Liver (tissue), 9 donors: ENCODE results near the gene DRAXIN. TPM values are rescaled to one million over a fixed set of nuclear protein-coding genes. Genes with fewer than 3 reads are reported as not detected.

Source experiments
- DNase-seq: peaks from one replicate; pipeline ENCODE4 v3.0.0-alpha.2; 2017; ENCODE audit warnings: low spot score
- H3K27ac ChIP-seq, 2 donors: one replicate each; pipeline ENCODE4 v1.7.0; 2013; ENCODE audit warnings: inconsistent platforms in 2 of 2, low read length in 2 of 2, control low read depth in 1 of 2, low read depth in 1 of 2, mild to moderate bottlenecking in 1 of 2
- H3K27me3 ChIP-seq, 4 donors: one replicate each; pipeline versions ENCODE4 v1.6.1 to v1.7.0; 2013; ENCODE audit warnings: low read length in 3 of 4, inconsistent platforms in 1 of 4, mild to moderate bottlenecking in 1 of 4, moderate library complexity in 1 of 4; ENCODE audit not compliant: control insufficient read depth in 4 of 4, insufficient read depth in 4 of 4
- H3K36me3 ChIP-seq, 4 donors: one replicate each; pipeline versions ENCODE4 v1.6.1 to v1.7.0; 2013; ENCODE audit warnings: low read length in 3 of 4, mild to moderate bottlenecking in 3 of 4, low read depth in 1 of 4, moderate library complexity in 1 of 4; ENCODE audit not compliant: control insufficient read depth in 4 of 4, insufficient read depth in 3 of 4
- H3K4me1 ChIP-seq, 4 donors: one replicate each; pipeline versions ENCODE4 v1.6.1 to v1.7.0; 2013; ENCODE audit warnings: low read length in 3 of 4, mild to moderate bottlenecking in 3 of 4, moderate library complexity in 1 of 4; ENCODE audit not compliant: control insufficient read depth in 4 of 4, insufficient read depth in 4 of 4
- H3K4me3 ChIP-seq, 3 donors: one replicate each; pipeline versions ENCODE4 v1.6.1 to v1.7.0; 2013; ENCODE audit warnings: low read length in 3 of 3, control low read depth in 1 of 3, low read depth in 1 of 3, mild to moderate bottlenecking in 1 of 3
- H3K9ac ChIP-seq, 2 donors: one replicate each; pipeline ENCODE4 v1.7.0; 2013; ENCODE audit warnings: low read length in 2 of 2, mild to moderate bottlenecking in 2 of 2, moderate library complexity in 2 of 2, control low read depth in 1 of 2, low read depth in 1 of 2
- H3K9me3 ChIP-seq, 4 donors: one replicate each; pipeline versions ENCODE4 v1.6.1 to v1.7.0; 2013; ENCODE audit warnings: low read length in 3 of 4; ENCODE audit not compliant: control insufficient read depth in 4 of 4
- FOXA1 ChIP-seq: IDR thresholded peaks from 2 replicates; pipeline ENCODE4 v1.6.1; 2016; ENCODE audit warnings: antibody characterized with exemption
- FOXA2 ChIP-seq: IDR thresholded peaks from 2 replicates; pipeline ENCODE4 v1.6.1; 2016; ENCODE audit warnings: antibody characterized with exemption
- GABPA ChIP-seq, 2 donors: IDR thresholded peaks in 1 of 2; conservative IDR thresholded peaks in 1 of 2; 2 replicates each; pipeline ENCODE4 v1.6.1; 2016; ENCODE audit warnings: antibody characterized with exemption in 2 of 2, mild to moderate bottlenecking in 1 of 2, moderate library complexity in 1 of 2
- HNF4A ChIP-seq, 2 donors: conservative IDR thresholded peaks; 2 replicates each; pipeline ENCODE4 v1.6.1; 2016; ENCODE audit warnings: antibody characterized with exemption in 2 of 2, mild to moderate bottlenecking in 2 of 2
- HNF4G ChIP-seq: IDR thresholded peaks from 2 replicates; pipeline ENCODE4 v1.6.1; 2016; ENCODE audit warnings: antibody characterized with exemption
- JUND ChIP-seq, 2 donors: IDR thresholded peaks; 2 replicates each; pipeline ENCODE4 v1.6.1; 2016; ENCODE audit warnings: antibody characterized with exemption in 2 of 2
- RAD21 ChIP-seq, 2 donors: IDR thresholded peaks; 2 replicates each; pipeline ENCODE4 v1.6.1; 2016; ENCODE audit warnings: antibody characterized with exemption in 2 of 2, mild to moderate bottlenecking in 2 of 2
- RXRA ChIP-seq, 2 donors: IDR thresholded peaks; 2 replicates each; pipeline ENCODE4 v1.6.1; 2017 to 2018; ENCODE audit warnings: antibody characterized with exemption in 2 of 2, mild to moderate bottlenecking in 1 of 2
- SP1 ChIP-seq: IDR thresholded peaks from 2 replicates; pipeline ENCODE4 v1.6.1; 2018; ENCODE audit warnings: antibody characterized with exemption, mild to moderate bottlenecking
- TAF1 ChIP-seq: conservative IDR thresholded peaks from 2 replicates; pipeline ENCODE4 v1.6.1; 2016; ENCODE audit warnings: antibody characterized with exemption, mild to moderate bottlenecking
- YY1 ChIP-seq: IDR thresholded peaks from 2 replicates; pipeline ENCODE4 v1.6.1; 2016; ENCODE audit warnings: antibody characterized with exemption, mild to moderate bottlenecking
- WGBS: extraction: QIAGEN DNeasy Blood & Tissue Kit; methylation state at CpG from one replicate; pipeline ENCODE4 v1.1.7; 2013; 5-methylcytosine and 5-hydroxymethylcytosine counted together
- polyA plus RNA-seq, 2 donors: library from polyadenylated mRNA; stranded (reverse) in 1 of 2; unstranded in 1 of 2; fragments of 200-250 nt in 1 of 2; fragments of >200 nt in 1 of 2; fragmentation: Nextera tagmentation in 1 of 2; extraction: Ambion mirVana in 1 of 2; gene quantifications; one replicate each; pipeline versions ENCODE4 v1.2.1 to v1.2.3, GENCODE V29; 2013 to 2015
- total RNA-seq, 2 donors: library from RNA; depleted of rRNA; stranded (reverse); fragments of >200 nt; gene quantifications; one replicate each; pipeline ENCODE4 v1.2.3, GENCODE V29; 2014
- TF ChIP-seq, protein P1 (sequence below): IDR thresholded peaks from 2 replicates; pipeline ENCODE4 v1.6.1; 2016; ENCODE audit warnings: antibody characterized with exemption
- TF ChIP-seq, protein P2 (sequence below): IDR thresholded peaks from 2 replicates; pipeline ENCODE4 v1.6.1; 2016; ENCODE audit warnings: antibody characterized with exemption
- TF ChIP-seq, protein P3 (sequence below): IDR thresholded peaks from 2 replicates; pipeline ENCODE4 v1.6.1; 2016; ENCODE audit warnings: antibody characterized with exemption
- TF ChIP-seq, protein P4 (sequence below): IDR thresholded peaks from 2 replicates; pipeline ENCODE4 v1.6.1; 2016; ENCODE audit warnings: antibody characterized with exemption, mild to moderate bottlenecking
- TF ChIP-seq, protein P5 (sequence below): fragments of 150-350 bp; IDR thresholded peaks from 2 replicates; pipeline ENCODE4 v1.5.1; 2017; ENCODE audit warnings: improper control_type of control experiment, low read depth, low read length; ENCODE audit not compliant: missing input control
- donor health status: healthy.
- donor health status: healthy.
- donor health status: healthy.
- donor health status: healthy.
- donor health status: healthy.

The DRAXIN gene
- total and polyA plus RNA-seq, 4 donors, result under 0.01 to 0.01 TPM; not detected in 2

DNA sequence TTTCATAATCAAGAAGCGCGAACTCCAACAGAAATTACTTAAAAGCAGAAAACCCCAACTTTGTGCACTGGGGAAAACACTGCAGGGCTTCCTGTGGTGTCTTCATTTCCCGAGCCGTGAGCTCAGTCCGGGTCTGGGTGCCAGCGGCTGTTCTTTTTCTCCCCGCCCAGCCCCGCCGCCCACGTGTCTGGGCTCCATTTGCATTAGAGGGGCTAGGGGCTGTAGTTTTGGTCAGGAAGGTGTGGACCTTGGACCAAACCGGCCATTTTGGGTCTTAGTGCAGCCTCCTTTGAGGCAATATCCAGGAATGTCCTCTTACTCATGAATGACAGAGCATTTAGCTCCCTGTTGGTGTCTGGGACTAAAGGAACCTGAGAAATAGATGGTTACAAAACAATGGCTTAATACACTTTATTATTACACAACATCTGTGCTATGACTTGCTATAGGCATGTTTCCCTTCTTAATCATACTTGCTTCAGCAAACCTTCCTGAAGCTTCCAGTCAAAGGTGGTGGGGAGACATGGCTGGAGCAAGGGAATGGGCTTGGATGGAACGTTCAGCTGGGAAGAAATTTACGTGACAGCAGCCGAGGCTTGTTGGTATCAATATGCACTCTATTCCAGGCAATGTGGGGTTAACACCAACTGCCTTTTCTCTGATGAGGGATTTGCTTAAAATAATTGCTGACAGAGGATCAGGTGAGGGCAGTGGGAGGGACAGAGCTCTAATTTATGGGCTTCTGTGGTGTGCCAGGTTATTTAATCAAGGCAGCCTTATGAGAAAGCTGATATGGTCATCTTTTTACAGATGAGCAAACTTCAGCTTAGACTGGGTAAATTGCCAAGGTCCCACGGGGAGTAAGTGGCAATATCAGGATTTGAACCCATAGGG, 45.5 kb downstream of the DRAXIN start (continued):
- no peak for TF ChIP-seq JUND (IDR thresholded peaks at IDR 0.05)

DNA sequence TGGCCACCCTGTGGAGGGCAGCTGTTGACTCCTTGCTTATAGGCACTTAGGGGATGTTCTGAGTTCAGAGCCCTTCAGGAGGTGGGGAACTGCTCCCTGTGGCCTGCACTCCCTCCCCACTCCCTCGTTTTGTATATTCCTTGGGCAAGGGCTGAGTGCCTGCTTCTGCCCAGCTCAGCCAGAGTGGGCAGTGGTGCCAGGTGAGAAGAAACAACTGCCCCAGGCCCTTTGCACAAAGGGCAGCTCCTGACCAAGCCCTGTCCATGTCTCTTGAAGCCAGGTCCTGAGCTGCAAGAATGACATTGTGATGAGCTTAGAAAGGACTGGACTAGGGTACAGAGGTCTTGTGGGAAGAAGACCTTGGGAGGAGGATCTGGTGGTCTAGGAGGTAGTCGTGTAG, 46.6 kb downstream of the DRAXIN start:
- H3K36me3 ChIP-seq, result no peaks in the 10 kb centered on the region
- H3K9me3 ChIP-seq, result no peaks in the 10 kb centered on the region
- no peak for DNase-seq
- TF ChIP-seq GABPA (IDR thresholded peaks at IDR 0.05 in 1 of 2, conservative IDR thresholded peaks at IDR 0.05 in 1 of 2), result no peak
- TF ChIP-seq YY1, result no peak
- no peak for TF ChIP-seq FOXA1
- TF ChIP-seq, protein P1, sequence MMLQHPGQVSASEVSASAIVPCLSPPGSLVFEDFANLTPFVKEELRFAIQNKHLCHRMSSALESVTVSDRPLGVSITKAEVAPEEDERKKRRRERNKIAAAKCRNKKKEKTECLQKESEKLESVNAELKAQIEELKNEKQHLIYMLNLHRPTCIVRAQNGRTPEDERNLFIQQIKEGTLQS, result no peak
- TF ChIP-seq HNF4G, result no peak
- TF ChIP-seq, protein P2, sequence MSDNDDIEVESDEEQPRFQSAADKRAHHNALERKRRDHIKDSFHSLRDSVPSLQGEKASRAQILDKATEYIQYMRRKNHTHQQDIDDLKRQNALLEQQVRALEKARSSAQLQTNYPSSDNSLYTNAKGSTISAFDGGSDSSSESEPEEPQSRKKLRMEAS, result no peak
- TF ChIP-seq, protein P3, sequence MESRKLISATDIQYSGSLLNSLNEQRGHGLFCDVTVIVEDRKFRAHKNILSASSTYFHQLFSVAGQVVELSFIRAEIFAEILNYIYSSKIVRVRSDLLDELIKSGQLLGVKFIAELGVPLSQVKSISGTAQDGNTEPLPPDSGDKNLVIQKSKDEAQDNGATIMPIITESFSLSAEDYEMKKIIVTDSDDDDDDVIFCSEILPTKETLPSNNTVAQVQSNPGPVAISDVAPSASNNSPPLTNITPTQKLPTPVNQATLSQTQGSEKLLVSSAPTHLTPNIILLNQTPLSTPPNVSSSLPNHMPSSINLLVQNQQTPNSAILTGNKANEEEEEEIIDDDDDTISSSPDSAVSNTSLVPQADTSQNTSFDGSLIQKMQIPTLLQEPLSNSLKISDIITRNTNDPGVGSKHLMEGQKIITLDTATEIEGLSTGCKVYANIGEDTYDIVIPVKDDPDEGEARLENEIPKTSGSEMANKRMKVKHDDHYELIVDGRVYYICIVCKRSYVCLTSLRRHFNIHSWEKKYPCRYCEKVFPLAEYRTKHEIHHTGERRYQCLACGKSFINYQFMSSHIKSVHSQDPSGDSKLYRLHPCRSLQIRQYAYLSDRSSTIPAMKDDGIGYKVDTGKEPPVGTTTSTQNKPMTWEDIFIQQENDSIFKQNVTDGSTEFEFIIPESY, result no peak
- TF ChIP-seq RXRA (IDR thresholded peaks at IDR 0.05), result no peak
- TF ChIP-seq SP1, result no peak
- TF ChIP-seq, protein P4, sequence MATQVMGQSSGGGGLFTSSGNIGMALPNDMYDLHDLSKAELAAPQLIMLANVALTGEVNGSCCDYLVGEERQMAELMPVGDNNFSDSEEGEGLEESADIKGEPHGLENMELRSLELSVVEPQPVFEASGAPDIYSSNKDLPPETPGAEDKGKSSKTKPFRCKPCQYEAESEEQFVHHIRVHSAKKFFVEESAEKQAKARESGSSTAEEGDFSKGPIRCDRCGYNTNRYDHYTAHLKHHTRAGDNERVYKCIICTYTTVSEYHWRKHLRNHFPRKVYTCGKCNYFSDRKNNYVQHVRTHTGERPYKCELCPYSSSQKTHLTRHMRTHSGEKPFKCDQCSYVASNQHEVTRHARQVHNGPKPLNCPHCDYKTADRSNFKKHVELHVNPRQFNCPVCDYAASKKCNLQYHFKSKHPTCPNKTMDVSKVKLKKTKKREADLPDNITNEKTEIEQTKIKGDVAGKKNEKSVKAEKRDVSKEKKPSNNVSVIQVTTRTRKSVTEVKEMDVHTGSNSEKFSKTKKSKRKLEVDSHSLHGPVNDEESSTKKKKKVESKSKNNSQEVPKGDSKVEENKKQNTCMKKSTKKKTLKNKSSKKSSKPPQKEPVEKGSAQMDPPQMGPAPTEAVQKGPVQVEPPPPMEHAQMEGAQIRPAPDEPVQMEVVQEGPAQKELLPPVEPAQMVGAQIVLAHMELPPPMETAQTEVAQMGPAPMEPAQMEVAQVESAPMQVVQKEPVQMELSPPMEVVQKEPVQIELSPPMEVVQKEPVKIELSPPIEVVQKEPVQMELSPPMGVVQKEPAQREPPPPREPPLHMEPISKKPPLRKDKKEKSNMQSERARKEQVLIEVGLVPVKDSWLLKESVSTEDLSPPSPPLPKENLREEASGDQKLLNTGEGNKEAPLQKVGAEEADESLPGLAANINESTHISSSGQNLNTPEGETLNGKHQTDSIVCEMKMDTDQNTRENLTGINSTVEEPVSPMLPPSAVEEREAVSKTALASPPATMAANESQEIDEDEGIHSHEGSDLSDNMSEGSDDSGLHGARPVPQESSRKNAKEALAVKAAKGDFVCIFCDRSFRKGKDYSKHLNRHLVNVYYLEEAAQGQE, result no peak
- TF ChIP-seq, protein P5, sequence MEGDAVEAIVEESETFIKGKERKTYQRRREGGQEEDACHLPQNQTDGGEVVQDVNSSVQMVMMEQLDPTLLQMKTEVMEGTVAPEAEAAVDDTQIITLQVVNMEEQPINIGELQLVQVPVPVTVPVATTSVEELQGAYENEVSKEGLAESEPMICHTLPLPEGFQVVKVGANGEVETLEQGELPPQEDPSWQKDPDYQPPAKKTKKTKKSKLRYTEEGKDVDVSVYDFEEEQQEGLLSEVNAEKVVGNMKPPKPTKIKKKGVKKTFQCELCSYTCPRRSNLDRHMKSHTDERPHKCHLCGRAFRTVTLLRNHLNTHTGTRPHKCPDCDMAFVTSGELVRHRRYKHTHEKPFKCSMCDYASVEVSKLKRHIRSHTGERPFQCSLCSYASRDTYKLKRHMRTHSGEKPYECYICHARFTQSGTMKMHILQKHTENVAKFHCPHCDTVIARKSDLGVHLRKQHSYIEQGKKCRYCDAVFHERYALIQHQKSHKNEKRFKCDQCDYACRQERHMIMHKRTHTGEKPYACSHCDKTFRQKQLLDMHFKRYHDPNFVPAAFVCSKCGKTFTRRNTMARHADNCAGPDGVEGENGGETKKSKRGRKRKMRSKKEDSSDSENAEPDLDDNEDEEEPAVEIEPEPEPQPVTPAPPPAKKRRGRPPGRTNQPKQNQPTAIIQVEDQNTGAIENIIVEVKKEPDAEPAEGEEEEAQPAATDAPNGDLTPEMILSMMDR, result no peak
- no peak for TF ChIP-seq FOXA2
- no peak for TF ChIP-seq TAF1
- no peak for TF ChIP-seq RAD21 (IDR thresholded peaks at IDR 0.05)
- no peak for TF ChIP-seq HNF4A (conservative IDR thresholded peaks at IDR 0.05)
- TF ChIP-seq JUND (IDR thresholded peaks at IDR 0.05), result no peak
- H3K4me1 ChIP-seq, result peaks cover 1 to 14% (median 8%) of the 10 kb centered on the region in 4 donors
- no peaks in the 10 kb centered on the region for H3K27me3 ChIP-seq
- no peak overlapping the region for H3K9ac ChIP-seq
- 91% methylated on average over 2 of the region's 2 CpGs for WGBS
- no peak overlapping the region for H3K27ac ChIP-seq
- no peak overlapping the region for H3K4me3 ChIP-seq
